Measurements from ENCODE around the gene CST9L.

GRCh38 chr20:23588434-23589403, 20.4 kb upstream of the CST9L start:
- no peak for TF ChIP-seq CTCF (conservative IDR thresholded peaks at IDR 0.05)
- TF ChIP-seq EZH2 (IDR thresholded peaks at IDR 0.05; ENCODE audit: low read depth): no peak
